HUES48 (cell line): ENCODE measurements around the gene USP24.

ENCODE experiments used
- H3K27ac ChIP-seq: one replicate; pipeline ENCODE4 v1.7.0; 2013; ENCODE audit warnings: low read depth, low read length, inconsistent platforms
- H3K27me3 ChIP-seq: 2 replicates; pipeline ENCODE4 v1.6.1; 2013; ENCODE audit warnings: mild to moderate bottlenecking, low read length; ENCODE audit not compliant: control insufficient read depth, insufficient read depth
- H3K36me3 ChIP-seq: 2 replicates; pipeline ENCODE4 v1.6.1; 2013; ENCODE audit warnings: low read length; ENCODE audit not compliant: control insufficient read depth, insufficient read depth
- H3K4me1 ChIP-seq: 2 replicates; pipeline ENCODE4 v1.6.1; 2013; ENCODE audit warnings: mild to moderate bottlenecking, low read length; ENCODE audit not compliant: control insufficient read depth, insufficient read depth
- H3K4me3 ChIP-seq: 2 replicates; pipeline ENCODE4 v1.5.1; 2013; ENCODE audit warnings: mild to moderate bottlenecking, low read depth, low read length
- H3K9ac ChIP-seq: 2 replicates; pipeline ENCODE4 v1.6.1; 2013; ENCODE audit warnings: mild to moderate bottlenecking, low read depth, low read length, moderate library complexity
- H3K9me3 ChIP-seq: 2 replicates; pipeline ENCODE4 v1.6.1; 2013; ENCODE audit warnings: low read length; ENCODE audit not compliant: control insufficient read depth, insufficient read depth

The USP24 gene

DNA sequence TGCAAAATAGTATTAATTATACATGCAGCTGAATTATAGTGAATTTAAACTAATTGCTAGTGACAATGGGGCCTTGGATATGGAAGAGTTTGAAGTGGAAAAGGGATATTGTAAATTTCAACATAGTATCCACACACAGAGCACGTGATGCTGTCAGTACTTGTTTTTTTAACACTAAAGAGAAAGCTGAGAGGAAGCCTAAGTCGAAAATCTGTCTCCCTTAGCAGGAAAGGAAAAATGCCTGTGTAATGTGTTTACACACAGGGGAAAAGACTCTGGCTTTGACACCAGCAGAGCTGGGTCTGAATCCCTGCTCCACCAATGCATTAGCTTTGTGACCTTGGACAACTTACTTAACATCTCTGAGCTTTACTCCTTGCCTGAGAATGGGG, 133.3 kb downstream of the USP24 start:
- Histone ChIP-seq H3K4me1 (peaks cover 26% of the 10 kb centered on the region; the same call in 1 of the 2 replicates), H3K27me3 (no peaks in the 10 kb centered on the region), H3K36me3 (peaks cover 92% of the 10 kb centered on the region), H3K27ac (peak overlapping the region; percentile 68), H3K9me3 (no peaks in the 10 kb centered on the region), H3K4me3 (no peak overlapping the region), H3K9ac (no peak overlapping the region)

GRCh38 chr1:55081188-55081904, 133.8 kb downstream of the USP24 start:
- H3K27ac ChIP-seq: peak overlapping the region; percentile 68

GRCh38 chr1:55079651-55080050, 135.5 kb downstream of the USP24 start:
- H3K4me3 ChIP-seq: no peak overlapping the region
- no peak overlapping the region for H3K9ac ChIP-seq
- H3K9me3 ChIP-seq: no peaks in the 10 kb centered on the region
- peaks cover 26% of the 10 kb centered on the region; the same call in 1 of the 2 replicates for H3K4me1 ChIP-seq
- H3K27ac ChIP-seq: no peak overlapping the region
- H3K27me3 ChIP-seq: no peaks in the 10 kb centered on the region
- peaks cover 95% of the 10 kb centered on the region for H3K36me3 ChIP-seq

More at GRCh38 chr1:55081188-55081904, 133.8 kb downstream of the USP24 start:
- Histone ChIP-seq H3K27me3 (no peaks in the 10 kb centered on the region), H3K4me3 (no peak overlapping the region), H3K9me3 (no peaks in the 10 kb centered on the region), H3K9ac (no peak overlapping the region; the same call in 1 of the 2 replicates), H3K36me3 (peaks cover 95% of the 10 kb centered on the region), H3K4me1 (peaks cover 26% of the 10 kb centered on the region; the same call in 1 of the 2 replicates)

- Histone ChIP-seq H3K4me3 (no peak overlapping the region), H3K27ac (no peak overlapping the region), H3K9me3 (no peaks in the 10 kb centered on the region), H3K36me3 (peaks cover 94% of the 10 kb centered on the region), H3K4me1 (peaks cover 26% of the 10 kb centered on the region; the same call in 1 of the 2 replicates), H3K9ac (no peak overlapping the region), H3K27me3 (no peaks in the 10 kb centered on the region)
Observed at GRCh38 chr1:55078470-55078869, 136.7 kb downstream of the USP24 start.

DNA sequence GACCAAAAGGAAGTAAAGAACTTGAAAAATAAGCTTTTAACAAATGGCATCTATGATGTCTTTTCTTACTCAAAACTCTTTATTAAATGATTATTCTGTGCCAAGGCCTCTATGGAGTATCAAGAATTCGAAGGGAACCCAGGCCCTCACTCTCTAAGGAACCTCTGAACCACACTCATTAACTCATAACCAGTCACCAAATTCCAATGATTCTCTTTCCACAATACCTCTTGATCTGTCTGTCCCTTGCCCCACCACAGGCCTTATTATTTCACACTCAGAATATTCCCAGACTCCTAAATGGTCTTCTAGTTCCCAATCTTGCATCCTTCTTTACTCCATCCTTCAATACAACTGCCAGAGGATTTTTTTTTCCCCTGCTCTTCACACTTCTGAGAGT, 138.8 kb downstream of the USP24 start:
- Histone ChIP-seq H3K9me3 (no peaks in the 10 kb centered on the region), H3K4me3 (no peak overlapping the region), H3K27ac (no peak overlapping the region), H3K36me3 (peaks cover 94% of the 10 kb centered on the region), H3K9ac (no peak overlapping the region), H3K27me3 (no peaks in the 10 kb centered on the region), H3K4me1 (peaks cover 19% of the 10 kb centered on the region; the same call in 1 of the 2 replicates)

DNA sequence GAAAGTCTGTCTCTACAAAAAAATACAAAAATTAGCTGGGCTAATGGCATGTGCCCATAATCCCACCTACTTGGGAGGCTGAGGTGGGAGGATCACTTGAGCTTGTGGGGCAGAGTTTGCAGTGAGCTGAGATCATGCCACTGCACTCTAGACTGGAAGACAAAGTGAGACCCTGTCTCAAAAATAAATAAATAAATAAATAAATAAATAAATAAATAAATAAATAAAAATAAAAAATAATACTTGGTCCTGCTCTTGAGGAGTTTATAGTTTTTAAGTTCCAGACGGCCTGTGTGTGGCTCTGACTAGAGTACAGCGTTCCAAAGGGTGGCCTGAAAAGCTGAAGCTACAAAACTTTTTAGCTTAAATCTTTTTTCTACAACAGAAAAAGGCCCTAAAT, 140.7 kb downstream of the USP24 start:
- no peak overlapping the region for H3K9ac ChIP-seq
- no peaks in the 10 kb centered on the region for H3K27me3 ChIP-seq
- H3K9me3 ChIP-seq: no peaks in the 10 kb centered on the region
- H3K4me1 ChIP-seq: peaks cover 1% of the 10 kb centered on the region; the same call in 1 of the 2 replicates
- H3K4me3 ChIP-seq: no peak overlapping the region
- no peak overlapping the region for H3K27ac ChIP-seq
- H3K36me3 ChIP-seq: peaks cover 91% of the 10 kb centered on the region

DNA sequence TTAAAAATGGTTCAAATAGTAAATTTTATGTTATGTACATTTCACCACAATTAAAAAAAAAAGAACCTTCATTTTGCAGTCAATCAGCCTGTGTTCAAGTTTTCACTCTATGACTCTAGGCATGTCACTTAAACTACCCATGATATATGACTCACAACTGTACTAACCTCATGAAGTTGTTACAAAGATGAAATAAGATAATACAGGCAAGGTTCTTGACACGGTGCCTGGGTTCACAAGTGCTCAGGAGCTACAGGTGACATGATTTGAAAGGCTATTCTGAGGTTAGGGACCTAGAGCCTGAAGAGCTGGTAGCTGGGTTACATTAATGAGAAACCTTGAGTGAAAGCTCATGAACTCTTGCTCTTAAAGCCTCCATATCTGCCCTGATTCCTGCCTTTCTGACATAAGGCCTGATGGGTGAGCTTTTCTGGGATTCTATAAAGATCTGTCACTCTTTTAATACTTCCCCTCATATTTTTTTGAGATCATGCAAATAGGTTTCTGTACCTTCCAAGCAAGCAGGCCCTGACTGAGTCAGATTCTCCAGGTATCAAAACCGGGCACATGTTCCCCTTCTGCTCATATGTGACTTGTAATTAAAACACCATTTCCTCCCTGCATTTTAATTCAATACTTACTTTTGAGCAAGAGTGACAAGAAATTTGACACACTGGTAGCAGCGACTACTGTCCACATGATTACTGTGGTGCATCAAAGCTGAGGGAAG, 141.8 kb downstream of the USP24 start:
- Histone ChIP-seq H3K4me3 (no peak overlapping the region), H3K4me1 (no peaks in the 10 kb centered on the region; the same call in 1 of the 2 replicates), H3K9ac (no peak overlapping the region), H3K27me3 (no peaks in the 10 kb centered on the region), H3K9me3 (no peaks in the 10 kb centered on the region), H3K27ac (no peak overlapping the region), H3K36me3 (peaks cover 93% of the 10 kb centered on the region)

DNA sequence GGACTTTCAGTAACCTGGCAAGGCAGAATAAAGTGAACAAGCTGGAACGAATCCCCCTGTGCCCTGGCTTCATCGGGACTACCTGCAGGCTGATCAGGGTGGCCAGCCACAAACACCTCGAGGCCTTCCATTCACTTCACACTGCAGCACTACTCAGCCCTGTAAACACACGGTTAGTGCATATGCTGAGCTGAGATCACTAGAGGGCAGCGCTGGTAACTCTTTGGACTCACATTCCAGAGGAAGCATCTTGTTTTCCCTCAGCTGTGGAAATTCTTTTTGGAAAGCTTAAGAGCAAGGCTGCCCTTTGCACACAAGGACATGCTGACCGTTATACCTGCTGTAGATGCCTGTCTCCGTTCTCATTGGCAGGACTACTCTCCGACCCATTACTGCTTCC, 143.7 kb downstream of the USP24 start:
- H3K27me3 ChIP-seq: no peaks in the 10 kb centered on the region

GRCh38 chr1:55070293-55071164, 144.6 kb downstream of the USP24 start:
- H3K27ac ChIP-seq: no peak overlapping the region
- no peaks in the 10 kb centered on the region for H3K9me3 ChIP-seq
- H3K36me3 ChIP-seq: peaks cover 92% of the 10 kb centered on the region
- no peaks in the 10 kb centered on the region for H3K27me3 ChIP-seq
- no peaks in the 10 kb centered on the region; the same call in 1 of the 2 replicates for H3K4me1 ChIP-seq
- H3K4me3 ChIP-seq: no peak overlapping the region
- H3K9ac ChIP-seq: no peak overlapping the region

More for the DNA sequence above, 143.7 kb downstream of the USP24 start:
- Histone ChIP-seq H3K4me3 (no peak overlapping the region), H3K4me1 (no peaks in the 10 kb centered on the region; the same call in 1 of the 2 replicates), H3K9me3 (no peaks in the 10 kb centered on the region), H3K36me3 (peaks cover 92% of the 10 kb centered on the region), H3K9ac (no peak overlapping the region), H3K27ac (no peak overlapping the region)

DNA sequence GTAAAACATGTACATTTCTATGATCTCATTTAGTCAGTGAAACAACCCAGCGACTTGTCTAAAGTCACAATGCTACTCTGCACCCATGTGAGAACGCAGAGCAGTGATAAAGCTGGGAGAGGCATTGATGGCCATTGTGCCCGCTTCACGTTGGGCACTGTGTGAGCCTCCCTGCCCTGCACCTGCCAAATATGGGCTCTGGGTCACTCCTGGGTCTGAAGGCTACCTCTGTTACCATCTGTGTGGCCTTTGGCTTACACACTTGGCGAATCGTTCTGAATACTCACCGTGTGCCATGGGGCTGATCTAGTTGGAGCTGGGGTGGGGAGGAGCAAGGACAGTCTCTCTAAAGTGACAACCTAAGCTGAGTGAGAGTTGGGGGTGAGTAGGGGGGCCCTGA, 145.9 kb downstream of the USP24 start:
- no peak overlapping the region for H3K4me3 ChIP-seq
- H3K9ac ChIP-seq: no peak overlapping the region
- H3K27ac ChIP-seq: no peak overlapping the region
- no peaks in the 10 kb centered on the region for H3K9me3 ChIP-seq
- H3K27me3 ChIP-seq: no peaks in the 10 kb centered on the region
- peaks cover 90% of the 10 kb centered on the region for H3K36me3 ChIP-seq
- H3K4me1 ChIP-seq: no peaks in the 10 kb centered on the region; the same call in 1 of the 2 replicates
